Measurements from ENCODE around the gene PRMT2.
"Not testable (repeated sequence)": the region's sequence is repeated elsewhere in the genome, so short reads cannot be mapped to it uniquely, and the experiment has no call there.

PRMT2 gene

GRCh38 chr21:46645840-46646239 is 10.4 kb downstream of the PRMT2 start:
- DNase-seq: no peak

- DNase-seq: no peak
Observed at GRCh38 chr21:46646541-46647154, 11.2 kb downstream of the PRMT2 start.

- no peak for DNase-seq
Observed at GRCh38 chr21:46648539-46648938, 13.1 kb downstream of the PRMT2 start.

- DNase-seq: no peak
Observed at GRCh38 chr21:46649356-46649755, 13.9 kb downstream of the PRMT2 start.

DNA sequence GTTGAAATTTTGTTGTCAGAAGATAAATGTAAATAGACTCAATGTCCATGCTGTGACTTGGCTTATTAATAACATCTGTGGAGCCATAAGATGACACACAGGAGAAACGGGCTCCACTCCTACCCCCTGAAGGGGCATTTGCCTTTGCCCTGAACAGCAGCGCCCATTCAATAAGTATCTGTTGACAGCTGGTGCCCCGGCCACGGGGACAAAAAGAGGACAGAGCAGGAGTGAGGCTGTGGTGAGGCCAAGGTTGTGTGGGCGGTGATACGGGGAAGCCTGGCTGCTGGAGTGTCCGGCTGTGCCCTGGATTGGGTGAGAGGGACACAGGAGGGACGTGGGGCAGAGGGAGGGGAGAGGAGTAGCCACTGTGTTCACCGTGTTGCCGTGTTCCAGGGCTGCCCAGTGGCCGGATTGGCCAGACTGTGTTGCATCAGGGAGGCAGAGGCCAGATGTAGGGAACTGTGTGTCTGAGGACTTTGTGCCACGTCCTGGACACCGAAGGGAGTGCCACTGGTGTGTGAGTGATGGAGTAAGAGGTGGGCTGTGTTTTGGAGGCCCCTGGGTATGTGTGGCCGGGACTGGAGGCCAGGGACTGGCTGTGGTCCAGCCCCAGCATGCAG is 15.1 kb downstream of the PRMT2 start:
- no peak for DNase-seq

DNA sequence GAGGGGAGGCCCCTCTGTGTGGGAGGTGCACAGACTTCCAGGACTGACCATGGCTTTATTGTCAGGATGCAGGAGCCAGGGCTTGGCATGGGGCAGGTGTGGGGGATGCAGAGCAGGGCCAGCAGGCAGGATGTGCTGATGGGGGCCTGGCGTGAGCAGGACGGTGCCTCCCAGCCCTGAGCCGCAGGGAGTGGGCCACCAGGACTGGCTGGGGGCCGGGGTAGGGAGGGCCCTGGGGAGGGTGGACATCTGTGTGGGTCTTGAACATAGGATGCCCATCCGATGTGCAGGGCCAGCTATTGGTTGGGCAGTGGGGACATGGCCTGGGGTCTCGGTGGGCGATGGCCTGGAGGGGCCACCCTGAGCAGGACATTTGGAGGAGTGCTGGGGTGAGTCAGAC is 15.6 kb downstream of the PRMT2 start:
- DNase-seq: no peak

DNA sequence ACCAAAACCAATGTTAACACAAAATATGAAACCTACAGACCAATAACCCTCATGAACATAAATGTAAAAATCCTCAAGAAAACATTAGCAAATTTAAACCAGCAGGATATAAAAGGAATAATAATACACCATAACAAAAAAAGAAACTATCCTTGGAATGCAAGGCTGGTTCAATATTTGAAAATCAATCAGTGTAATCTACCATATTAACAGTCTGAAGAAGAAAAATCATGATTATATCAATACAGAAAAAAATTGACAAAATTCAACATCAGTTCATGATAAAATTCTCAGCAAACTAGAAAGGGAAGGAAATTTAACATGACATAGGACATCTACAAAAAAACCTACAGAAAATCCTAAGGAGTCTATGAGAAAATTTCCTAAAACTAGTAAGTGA is 19.8 kb downstream of the PRMT2 start:
- no peak for DNase-seq

- DNase-seq: no peak
Observed at GRCh38 chr21:46656820-46657219, 21.3 kb downstream of the PRMT2 start.

DNA sequence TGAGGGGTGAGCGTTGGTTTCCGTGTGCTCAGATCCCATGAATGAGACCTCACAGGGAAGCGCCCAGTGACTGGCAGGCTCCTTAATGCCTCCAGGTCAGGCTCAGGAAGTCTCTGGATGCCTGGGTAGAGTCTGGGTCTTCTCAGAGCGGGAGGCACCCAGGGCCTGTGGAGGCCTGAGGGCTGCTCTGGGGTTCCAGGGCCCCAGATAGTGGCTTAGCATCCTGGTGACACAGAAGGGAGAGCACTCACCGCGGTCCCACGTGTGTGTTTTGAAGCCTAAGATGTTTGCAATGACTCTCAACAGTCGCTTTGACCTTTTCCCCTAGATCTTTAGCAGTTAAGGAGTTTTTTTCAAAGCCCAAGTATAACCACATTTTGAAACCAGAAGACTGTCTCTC is 25.0 kb downstream of the PRMT2 start:
- DNase-seq: no peak

GRCh38 chr21:46661211-46661625 is 25.7 kb downstream of the PRMT2 start:
- peak; percentile 43 for DNase-seq

GRCh38 chr21:46661642-46662366 is 26.3 kb downstream of the PRMT2 start:
- DNase-seq: no peak

- DNase-seq: no peak
Observed at GRCh38 chr21:46662367-46662654, 26.8 kb downstream of the PRMT2 start.

DNA sequence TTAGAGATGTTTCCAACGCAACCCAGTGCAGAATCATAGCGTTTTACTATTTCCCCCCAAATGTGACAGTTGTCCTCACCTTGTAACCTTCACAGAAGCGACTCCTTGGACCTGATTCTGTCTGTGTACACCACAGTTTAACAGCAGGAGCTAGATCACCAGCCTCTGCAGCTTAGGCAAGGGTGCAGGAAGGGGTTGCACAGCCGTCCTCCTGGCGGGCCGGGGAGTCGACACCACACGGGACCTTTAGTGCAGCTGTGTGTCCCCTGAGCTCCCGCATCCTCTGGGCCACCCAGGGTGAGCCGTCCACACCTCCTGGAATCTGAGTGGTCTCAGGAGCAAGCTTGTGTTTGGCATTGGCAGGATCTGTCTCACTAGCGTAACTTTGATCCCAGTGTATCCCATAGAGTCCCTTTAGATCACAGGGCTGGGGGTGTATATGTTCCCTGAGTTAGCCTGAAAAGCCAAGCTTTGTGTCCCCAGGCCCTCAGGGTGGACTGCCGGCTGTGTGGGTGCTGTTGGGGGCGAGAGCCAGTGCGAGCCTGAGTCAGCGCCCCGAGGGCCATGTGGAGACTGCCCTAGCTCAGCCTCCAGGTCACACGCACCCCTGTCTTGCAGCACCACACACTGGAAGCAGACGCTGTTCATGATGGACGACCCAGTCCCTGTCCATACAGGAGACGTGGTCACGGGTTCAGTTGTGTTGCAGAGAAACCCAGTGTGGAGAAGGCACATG is 27.5 kb downstream of the PRMT2 start:
- no peak for DNase-seq

DNA sequence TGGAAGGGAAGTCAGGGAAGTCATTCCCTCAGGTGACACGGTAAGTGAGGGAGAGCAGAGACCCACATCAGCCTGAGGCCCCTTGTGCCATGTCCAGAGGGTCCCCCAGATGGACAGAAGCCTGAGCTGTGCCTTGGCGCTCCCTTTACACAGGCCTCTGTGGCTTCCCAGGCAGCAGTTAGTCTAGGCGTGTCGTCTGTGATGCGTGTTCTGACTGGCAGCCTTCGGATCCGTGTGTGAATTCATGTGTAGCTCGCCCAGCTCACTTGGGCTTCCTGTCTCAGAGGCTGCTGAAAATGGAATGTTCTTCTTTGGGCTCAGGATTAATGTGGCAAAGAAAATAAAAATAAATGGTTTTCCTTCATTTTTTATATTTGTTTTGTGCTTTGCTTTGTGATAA is 28.3 kb downstream of the PRMT2 start:
- DNase-seq: no peak

DNA sequence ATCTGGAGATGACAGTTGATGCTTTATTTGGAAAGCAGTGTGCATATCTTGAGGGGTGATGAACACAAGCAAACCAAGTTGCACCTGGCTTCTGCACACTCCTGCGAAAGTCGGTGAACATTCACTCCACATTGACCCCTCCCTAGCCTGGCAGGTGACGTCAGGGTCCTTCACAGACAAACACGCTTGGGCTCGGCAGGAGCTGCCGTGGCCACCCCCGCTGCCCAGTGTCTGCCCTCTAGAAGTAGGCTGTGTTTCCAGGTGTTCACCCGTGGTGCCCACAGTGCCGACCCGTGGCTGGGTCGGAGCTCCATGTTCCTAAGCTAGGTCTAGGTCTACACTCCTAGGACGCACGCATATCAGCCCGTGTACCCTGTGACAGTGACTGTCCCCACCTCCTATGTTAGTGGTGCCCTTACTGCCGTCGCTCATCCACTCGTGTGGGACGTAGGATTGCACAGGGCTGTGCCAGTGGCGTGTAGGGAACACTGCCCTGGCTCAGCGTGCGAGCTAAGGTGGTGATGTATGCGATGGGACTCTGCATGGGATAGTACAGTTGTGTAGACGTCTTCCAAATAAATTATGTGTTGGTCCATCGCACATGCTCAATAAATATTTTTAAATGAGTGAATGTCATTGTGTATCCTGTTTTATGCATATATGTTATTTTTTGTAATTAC is 29.0 kb downstream of the PRMT2 start:
- DNase-seq: no peak

DNA sequence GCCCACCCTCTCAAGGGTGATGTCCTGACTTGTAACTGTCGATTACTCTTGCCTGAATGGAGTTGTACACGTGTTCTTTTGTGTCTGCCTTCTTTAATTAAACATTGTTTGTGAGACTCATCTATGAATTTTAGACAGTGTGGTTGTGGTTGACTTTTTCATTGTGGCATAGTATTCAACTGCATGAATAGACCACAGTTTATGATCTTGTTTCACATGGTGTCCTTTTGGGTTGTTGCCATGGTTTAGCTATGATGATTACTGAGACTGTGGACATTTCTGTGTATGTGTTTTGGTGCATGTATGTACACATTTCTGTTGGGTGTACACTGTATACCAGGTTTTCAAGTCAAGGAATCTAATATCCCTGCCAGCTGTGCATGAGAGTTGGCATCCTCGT is 30.1 kb downstream of the PRMT2 start:
- no peak for DNase-seq

DNA sequence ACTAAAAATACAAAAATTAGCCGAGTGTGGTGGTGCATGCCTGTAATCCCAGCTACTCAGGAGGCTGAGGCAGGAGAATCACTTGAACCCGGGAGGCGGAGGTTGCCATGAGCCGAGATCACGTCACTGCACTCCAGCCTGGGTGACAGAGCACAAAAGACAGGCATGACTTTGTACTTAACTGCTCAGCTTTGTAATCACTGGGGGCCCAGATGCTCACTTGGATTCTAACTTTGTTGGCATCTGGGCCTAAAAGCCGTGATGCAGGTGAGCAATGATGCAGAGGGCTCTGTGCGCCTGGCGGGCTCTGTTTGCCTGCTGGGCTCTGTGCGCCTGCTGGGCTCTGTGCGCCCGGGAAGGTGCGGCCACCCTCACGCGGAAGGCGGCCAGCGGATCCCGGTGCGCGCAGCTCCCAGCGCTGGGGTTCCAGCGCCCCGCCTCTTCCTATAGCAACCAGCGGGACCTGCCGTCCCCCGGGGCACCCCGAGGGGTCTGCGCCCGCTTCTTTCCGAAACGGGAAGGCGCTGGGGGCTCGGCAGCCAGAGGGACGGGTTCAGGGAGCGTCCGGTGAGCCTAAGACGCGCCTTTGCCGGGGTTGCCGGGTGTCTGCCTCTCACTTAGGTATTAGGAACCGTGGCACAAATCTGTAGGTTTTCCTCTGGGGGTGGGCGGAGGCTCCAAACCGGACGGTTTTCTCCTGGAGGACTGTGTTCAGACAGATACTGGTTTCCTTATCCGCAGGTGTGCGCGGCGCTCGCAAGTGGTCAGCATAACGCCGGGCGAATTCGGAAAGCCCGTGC is 31.7 kb downstream of the PRMT2 start:
- peak; percentile 12 for DNase-seq

DNA sequence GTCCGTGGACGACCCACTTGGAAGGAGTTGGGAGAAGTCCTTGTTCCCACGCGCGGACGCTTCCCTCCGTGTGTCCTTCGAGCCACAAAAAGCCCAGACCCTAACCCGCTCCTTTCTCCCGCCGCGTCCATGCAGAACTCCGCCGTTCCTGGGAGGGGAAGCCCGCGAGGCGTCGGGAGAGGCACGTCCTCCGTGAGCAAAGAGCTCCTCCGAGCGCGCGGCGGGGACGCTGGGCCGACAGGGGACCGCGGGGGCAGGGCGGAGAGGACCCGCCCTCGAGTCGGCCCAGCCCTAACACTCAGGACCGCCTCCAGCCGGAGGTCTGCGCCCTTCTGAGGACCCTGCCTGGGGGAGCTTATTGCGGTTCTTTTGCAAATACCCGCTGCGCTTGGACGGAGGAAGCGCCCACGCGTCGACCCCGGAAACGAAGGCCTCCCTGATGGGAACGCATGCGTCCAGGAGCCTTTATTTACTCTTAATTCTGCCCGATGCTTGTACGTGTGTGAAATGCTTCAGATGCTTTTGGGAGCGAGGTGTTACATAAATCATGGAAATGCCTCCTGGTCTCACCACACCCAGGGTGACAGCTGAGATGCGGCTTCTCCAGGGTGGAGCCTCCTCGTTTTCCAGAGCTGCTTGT is 32.4 kb downstream of the PRMT2 start:
- DNase-seq: peak; percentile 37

DNA sequence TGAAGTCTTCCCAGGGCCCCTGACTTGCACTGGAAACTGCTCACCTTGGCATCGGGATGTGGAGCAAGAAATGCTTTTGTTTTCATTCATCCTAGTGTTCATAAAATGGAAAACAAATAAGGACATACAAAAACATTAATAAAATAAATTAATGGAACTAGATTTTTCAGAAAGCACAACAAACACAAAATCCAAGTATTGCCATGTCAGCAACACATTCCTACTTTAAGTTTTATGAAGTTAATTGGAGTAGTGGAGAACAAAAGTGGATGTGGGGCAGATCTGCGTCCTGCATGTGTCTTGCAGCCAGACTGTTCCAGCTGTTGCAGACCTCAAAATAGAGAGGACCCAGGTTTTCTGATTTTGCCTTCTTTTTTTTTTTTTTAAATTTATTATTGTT is 32.9 kb downstream of the PRMT2 start:
- DNase-seq: no peak

- not testable (repeated sequence) for DNase-seq
Observed at GRCh38 chr21:46668904-46669303, 33.4 kb downstream of the PRMT2 start.

- no peak for DNase-seq
Observed at GRCh38 chr21:46674430-46675007, 39.0 kb downstream of the PRMT2 start.

Data from NCI-H1436 (cell line).